Activated naive CD4-positive, alpha-beta T cell treated with anti-CD3 and anti-CD28 coated beads, Interleukin-2, amount 10 ng/mL, durations not matched to agents 7 days and 5 days (primary cell): Measurements from ENCODE around the gene EML6.
"Not testable (repeated sequence)": the region's sequence is repeated elsewhere in the genome, so short reads cannot be mapped to it uniquely, and the experiment has no call there.

Experiments used
- CTCF ChIA-PET: fragments of 350-600 bp; sonication (Branson Sonifier 250); formaldehyde crosslinking; loops from one replicate; lab custom pipeline; 2021; ENCODE audit warnings: antibody characterized with exemption; lab: Charles Lee
- DNase-seq: peaks from one replicate; pipeline ENCODE4 v3.0.0-alpha.2; 2020
- H3K27ac Mint-ChIP-seq: one replicate; pipeline ENCODE4 v1.8.0; 2021; ENCODE audit warnings: mild to moderate bottlenecking, moderate library complexity, mixed read lengths
- H3K27me3 Mint-ChIP-seq: one replicate; pipeline ENCODE4 v1.8.0; 2021; ENCODE audit warnings: mild to moderate bottlenecking, mixed read lengths
- H3K36me3 Mint-ChIP-seq: one replicate; pipeline ENCODE4 v1.8.0; 2021; ENCODE audit warnings: mixed read lengths
- H3K4me1 Mint-ChIP-seq: one replicate; pipeline ENCODE4 v1.8.0; 2021; ENCODE audit warnings: mixed read lengths
- H3K4me3 Mint-ChIP-seq: one replicate; pipeline ENCODE4 v1.8.0; 2021; ENCODE audit warnings: mild to moderate bottlenecking, moderate library complexity, mixed read lengths
- H3K9me3 Mint-ChIP-seq: one replicate; pipeline ENCODE4 v1.8.0; 2021; ENCODE audit warnings: mixed read lengths

EML6 gene

DNA sequence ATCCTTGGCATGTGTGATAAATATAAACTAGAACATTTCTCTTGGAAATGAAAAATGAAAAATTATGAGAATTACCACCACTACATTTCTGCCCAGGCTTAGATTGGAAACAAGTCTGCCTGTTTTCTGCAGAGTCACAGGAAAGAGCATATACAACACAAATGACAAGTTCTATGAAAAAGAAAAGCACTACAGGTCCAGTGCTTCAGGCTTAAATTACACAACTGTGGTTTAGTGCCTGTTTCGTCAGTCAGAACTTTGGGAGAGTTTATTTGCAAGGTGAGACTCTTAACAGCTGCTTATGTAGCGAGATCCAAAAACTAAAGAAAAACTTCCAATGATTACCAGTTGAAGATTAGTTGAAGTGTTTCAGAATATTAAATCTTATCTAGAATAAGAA is 257.9 kb downstream of the EML6 start:
- H3K36me3 Mint-ChIP-seq, result peaks cover 43% of the 10 kb centered on the region
- no peak for DNase-seq
- H3K27me3 Mint-ChIP-seq, result no peaks in the 10 kb centered on the region
- no peak overlapping the region for H3K27ac Mint-ChIP-seq
- peaks cover 15% of the 10 kb centered on the region for H3K4me1 Mint-ChIP-seq
- no peaks in the 10 kb centered on the region for H3K9me3 Mint-ChIP-seq
- CTCF ChIA-PET, result interaction anchor here (1.9 kb wide), 1 partner anchor 11 kb away, joined by 7 read pairs; no protein-coding TSS in a partner anchor
- no peak overlapping the region for H3K4me3 Mint-ChIP-seq

DNA sequence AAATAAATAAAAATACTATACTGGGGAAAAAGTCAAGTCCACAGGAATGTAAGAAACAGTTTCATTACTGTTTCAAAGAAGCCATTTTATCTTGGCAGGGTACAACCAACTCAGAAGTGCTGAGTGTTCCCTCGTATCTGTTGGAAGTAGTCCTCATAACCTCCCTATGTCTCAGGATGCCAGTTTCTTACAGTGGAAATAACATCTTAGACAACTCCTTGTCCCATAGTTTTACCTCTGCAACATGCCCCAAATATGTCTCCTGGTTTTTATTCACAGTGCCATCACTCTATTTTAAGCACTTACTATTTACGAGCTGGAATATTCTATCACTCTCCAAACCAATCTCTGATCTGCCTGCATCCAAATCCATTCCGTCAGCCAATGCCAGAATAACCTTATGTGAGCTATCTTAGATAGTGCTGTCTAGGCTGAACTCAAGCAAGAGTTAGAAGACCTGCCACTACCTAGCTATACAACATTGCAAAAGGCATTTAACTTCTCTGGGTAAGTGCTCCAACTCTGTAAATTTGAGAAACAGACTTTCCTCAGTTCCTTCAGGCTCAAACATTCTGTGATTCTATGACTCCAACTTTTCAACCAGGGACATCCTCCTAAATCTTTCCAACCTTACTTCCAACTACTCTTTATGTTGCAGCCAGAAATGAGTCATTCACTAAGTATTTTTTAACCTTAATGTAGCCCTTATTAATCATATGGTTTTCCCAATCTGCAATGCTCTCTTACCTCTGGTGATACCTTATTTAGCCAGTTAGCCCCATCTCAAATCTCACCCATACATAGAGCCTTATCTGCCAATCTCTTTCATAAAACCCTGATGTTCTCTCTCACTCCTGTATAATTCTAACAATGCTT is 260.1 kb downstream of the EML6 start:
- H3K4me1 Mint-ChIP-seq, result peaks cover 3% of the 10 kb centered on the region
- no peak overlapping the region for H3K27ac Mint-ChIP-seq
- no peak overlapping the region for H3K4me3 Mint-ChIP-seq
- no peaks in the 10 kb centered on the region for H3K27me3 Mint-ChIP-seq
- CTCF ChIA-PET, result no interaction called here
- H3K9me3 Mint-ChIP-seq, result no peaks in the 10 kb centered on the region
- DNase-seq, result no peak
- H3K36me3 Mint-ChIP-seq, result peaks cover 38% of the 10 kb centered on the region

- DNase-seq, result no peak
- no peaks in the 10 kb centered on the region for H3K27me3 Mint-ChIP-seq
- H3K27ac Mint-ChIP-seq, result no peak overlapping the region
- no peak overlapping the region for H3K4me3 Mint-ChIP-seq
- H3K9me3 Mint-ChIP-seq, result no peaks in the 10 kb centered on the region
- H3K36me3 Mint-ChIP-seq, result peaks cover 38% of the 10 kb centered on the region
- CTCF ChIA-PET, result interaction anchor here (0.6 kb wide), 1 partner anchor 14 kb away, joined by 3 read pairs; no protein-coding TSS in a partner anchor
- H3K4me1 Mint-ChIP-seq, result peaks cover 3% of the 10 kb centered on the region
Observed at GRCh38 chr2:54984476-54984875, 261.0 kb downstream of the EML6 start.

GRCh38 chr2:54986264-54986663 is 262.8 kb downstream of the EML6 start:
- Mint-ChIP-seq H3K36me3 (peaks cover 32% of the 10 kb centered on the region), H3K4me3 (no peak overlapping the region), H3K27ac (no peak overlapping the region), H3K27me3 (no peaks in the 10 kb centered on the region), H3K4me1 (peaks cover 3% of the 10 kb centered on the region), H3K9me3 (no peaks in the 10 kb centered on the region)
- DNase-seq, result no peak
- CTCF ChIA-PET, result no interaction called here

DNA sequence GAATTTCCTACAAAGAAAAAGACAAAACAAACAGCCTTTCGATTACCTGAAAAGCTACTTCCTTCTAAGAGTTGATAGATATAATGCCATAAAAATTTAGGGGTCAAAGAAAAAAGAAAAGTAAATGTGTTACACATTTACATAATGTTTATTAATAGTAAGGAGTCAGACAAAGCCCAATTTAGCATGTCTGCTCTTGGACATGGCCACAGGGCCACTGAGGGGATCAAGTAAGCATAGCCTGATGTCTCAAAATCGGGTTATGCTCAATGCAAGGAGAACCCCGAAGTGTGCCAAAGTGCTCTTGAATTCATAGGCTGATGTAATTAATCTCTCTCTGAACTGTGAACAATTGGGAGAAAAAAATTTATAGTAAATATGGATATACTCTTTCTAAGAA is 265.1 kb downstream of the EML6 start:
- H3K27ac Mint-ChIP-seq, result no peak overlapping the region
- H3K4me1 Mint-ChIP-seq, result peaks cover 1% of the 10 kb centered on the region

DNA sequence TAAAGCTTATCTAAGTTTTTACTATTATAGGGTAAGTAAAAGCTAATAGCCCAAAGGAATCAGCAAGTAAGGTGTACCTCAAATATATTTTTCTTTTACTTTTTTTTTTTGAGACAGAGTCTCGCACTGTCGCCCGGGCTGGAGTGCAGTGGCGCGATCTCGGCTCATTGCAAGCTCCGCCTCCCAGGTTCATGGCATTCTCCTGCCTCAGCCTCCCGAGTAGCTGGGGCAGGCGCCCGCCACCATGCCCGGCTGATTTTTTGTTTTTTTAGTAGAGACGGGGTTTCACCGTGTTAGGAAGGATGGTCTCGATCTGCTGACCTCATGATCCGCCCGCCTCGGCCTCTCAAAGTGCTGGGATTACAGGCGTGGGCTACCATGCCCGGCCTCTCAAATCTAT is 267.2 kb downstream of the EML6 start:
- H3K4me3 Mint-ChIP-seq, H3K9me3 Mint-ChIP-seq, H3K27ac Mint-ChIP-seq, H3K4me1 Mint-ChIP-seq, DNase-seq, H3K27me3 Mint-ChIP-seq, CTCF ChIA-PET: not testable (repeated sequence)
- H3K36me3 Mint-ChIP-seq, result peaks cover 18% of the 10 kb centered on the region

More for the DNA sequence above, 265.1 kb downstream of the EML6 start:
- CTCF ChIA-PET, result no interaction called here
- Mint-ChIP-seq H3K36me3 (peaks cover 22% of the 10 kb centered on the region), H3K4me3 (no peak overlapping the region), H3K9me3 (no peaks in the 10 kb centered on the region), H3K27me3 (no peaks in the 10 kb centered on the region)
- DNase-seq, result no peak

- no peak overlapping the region for H3K27ac Mint-ChIP-seq
- DNase-seq, result no peak
Observed at GRCh38 chr2:54995553-54995952, 272.1 kb downstream of the EML6 start.

DNA sequence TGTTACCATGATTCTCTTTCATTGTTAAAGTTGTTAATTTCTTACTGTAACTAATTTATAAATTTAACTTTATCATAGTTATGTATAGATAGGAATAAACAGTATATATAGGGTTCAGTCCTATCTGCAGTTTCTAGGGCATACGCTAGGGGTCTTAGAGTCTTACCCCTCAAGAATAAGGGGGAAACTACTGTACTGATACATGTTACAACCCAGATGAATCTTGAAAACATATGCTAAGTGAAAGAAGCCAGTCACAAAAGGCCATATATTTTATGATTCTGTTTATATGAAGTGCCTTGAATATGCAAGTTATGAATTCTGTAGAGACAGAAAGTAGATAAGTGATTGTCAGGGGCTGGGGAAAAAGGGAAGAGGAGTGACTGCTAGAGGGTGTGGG is 274.4 kb downstream of the EML6 start:
- no peak for DNase-seq
- Mint-ChIP-seq H3K9me3 (no peaks in the 10 kb centered on the region), H3K4me1 (peaks cover 31% of the 10 kb centered on the region), H3K27me3 (no peaks in the 10 kb centered on the region), H3K4me3 (no peak overlapping the region), H3K27ac (no peak overlapping the region), H3K36me3 (peaks cover 4% of the 10 kb centered on the region)
- CTCF ChIA-PET, result no interaction called here

More at GRCh38 chr2:54995553-54995952, 272.1 kb downstream of the EML6 start:
- H3K4me3 Mint-ChIP-seq, result no peak overlapping the region
- peaks cover 27% of the 10 kb centered on the region for H3K4me1 Mint-ChIP-seq
- no peaks in the 10 kb centered on the region for H3K9me3 Mint-ChIP-seq
- H3K27me3 Mint-ChIP-seq, result no peaks in the 10 kb centered on the region
- CTCF ChIA-PET, result interaction anchor here (0.6 kb wide), 1 partner anchor 290 kb away, joined by 3 read pairs; no protein-coding TSS in a partner anchor
- H3K36me3 Mint-ChIP-seq, result peaks cover 4% of the 10 kb centered on the region

GRCh38 chr2:54999182-54999581 is 275.7 kb downstream of the EML6 start:
- Mint-ChIP-seq H3K4me3 (no peak overlapping the region), H3K36me3 (peaks cover 4% of the 10 kb centered on the region), H3K27me3 (no peaks in the 10 kb centered on the region), H3K27ac (no peak overlapping the region), H3K9me3 (no peaks in the 10 kb centered on the region), H3K4me1 (peaks cover 31% of the 10 kb centered on the region)
- DNase-seq, result no peak
- CTCF ChIA-PET, result interaction anchor here (1.1 kb wide), 1 partner anchor 11 kb away, joined by 3 read pairs; no protein-coding TSS in a partner anchor

DNA sequence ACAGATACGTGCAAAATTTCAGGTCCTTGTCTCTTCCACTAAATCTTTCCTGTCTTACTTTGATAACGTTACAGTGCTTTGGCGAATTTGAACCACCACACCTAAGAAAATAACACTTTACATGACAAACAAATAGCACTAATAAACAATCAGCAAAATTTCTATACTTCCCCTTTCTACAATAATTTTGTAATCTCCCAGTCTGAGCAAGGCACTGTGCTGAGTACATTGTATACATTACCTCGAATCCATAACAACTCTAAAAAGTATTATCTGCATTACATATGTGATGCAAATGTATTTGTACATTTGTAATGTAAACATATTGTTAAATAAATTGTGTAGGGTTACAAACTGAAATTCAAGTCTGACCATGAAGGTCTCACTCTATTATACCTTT is 276.9 kb downstream of the EML6 start:
- Mint-ChIP-seq H3K27ac (no peak overlapping the region), H3K4me3 (no peak overlapping the region)
- CTCF ChIA-PET, result interaction anchor here (1.1 kb wide), 1 partner anchor 10 kb away, joined by 3 read pairs; no protein-coding TSS in a partner anchor

DNA sequence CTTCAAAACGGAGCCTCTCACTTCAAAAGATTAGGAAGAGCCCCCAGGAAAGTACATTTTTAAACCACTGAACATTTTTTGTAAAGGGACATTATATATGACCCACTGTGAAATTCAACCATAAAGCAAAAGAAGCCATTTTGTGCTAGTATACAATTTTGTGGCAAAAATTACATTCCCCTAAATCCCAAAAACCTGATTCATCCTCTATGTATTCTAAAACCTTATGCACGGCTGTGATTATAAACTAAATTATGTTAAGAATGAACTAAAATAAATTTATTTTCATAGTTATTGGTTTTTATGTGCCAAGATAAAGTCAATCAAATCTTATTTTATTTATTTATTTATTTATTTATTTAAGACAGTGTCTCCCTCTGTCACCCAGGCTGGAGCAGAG is 278.3 kb downstream of the EML6 start:
- H3K4me1 Mint-ChIP-seq, result peaks cover 35% of the 10 kb centered on the region
- no peaks in the 10 kb centered on the region for H3K36me3 Mint-ChIP-seq
- no peak overlapping the region for H3K4me3 Mint-ChIP-seq
- CTCF ChIA-PET, result interaction anchor here (1.0 kb wide), 1 partner anchor 12 kb away, joined by 3 read pairs; no protein-coding TSS in a partner anchor
- H3K27me3 Mint-ChIP-seq, result no peaks in the 10 kb centered on the region
- no peak for DNase-seq
- no peak overlapping the region for H3K27ac Mint-ChIP-seq
- H3K9me3 Mint-ChIP-seq, result no peaks in the 10 kb centered on the region

More for the DNA sequence above, 276.9 kb downstream of the EML6 start:
- no peaks in the 10 kb centered on the region for H3K36me3 Mint-ChIP-seq
- peaks cover 30% of the 10 kb centered on the region for H3K4me1 Mint-ChIP-seq
- no peaks in the 10 kb centered on the region for H3K27me3 Mint-ChIP-seq
- H3K9me3 Mint-ChIP-seq, result no peaks in the 10 kb centered on the region
- DNase-seq, result no peak

GRCh38 chr2:55003706-55004639 is 280.5 kb downstream of the EML6 start:
- Mint-ChIP-seq H3K9me3 (no peaks in the 10 kb centered on the region), H3K4me1 (peaks cover 39% of the 10 kb centered on the region), H3K4me3 (no peak overlapping the region), H3K36me3 (no peaks in the 10 kb centered on the region), H3K27ac (no peak overlapping the region), H3K27me3 (no peaks in the 10 kb centered on the region)
- no peak for DNase-seq
- CTCF ChIA-PET, result no interaction called here

DNA sequence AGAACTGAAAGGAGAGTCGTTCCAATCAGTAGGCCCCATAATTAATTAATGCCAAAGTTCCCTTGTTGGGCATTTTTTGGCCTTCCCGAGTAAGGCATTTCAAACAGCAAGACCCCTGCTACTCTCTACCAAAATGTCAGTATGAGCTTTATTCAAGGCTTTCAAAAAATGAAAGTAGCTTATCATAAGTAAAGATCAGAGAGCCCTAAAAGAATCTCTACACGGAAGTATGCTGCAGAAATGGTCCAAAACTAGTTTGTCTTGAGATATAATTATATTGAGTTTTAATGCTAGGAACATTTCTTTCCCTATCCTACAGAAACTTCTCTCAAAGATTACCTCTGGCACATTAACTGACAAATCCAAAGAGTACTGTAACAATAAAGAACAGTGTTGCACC is 282.8 kb downstream of the EML6 start:
- H3K27ac Mint-ChIP-seq, result no peak overlapping the region
- CTCF ChIA-PET, result no interaction called here
- no peaks in the 10 kb centered on the region for H3K9me3 Mint-ChIP-seq
- H3K36me3 Mint-ChIP-seq, result no peaks in the 10 kb centered on the region
- DNase-seq, result no peak
- H3K4me1 Mint-ChIP-seq, result peaks cover 43% of the 10 kb centered on the region
- no peaks in the 10 kb centered on the region for H3K27me3 Mint-ChIP-seq
- H3K4me3 Mint-ChIP-seq, result no peak overlapping the region
